ENCODE measurements around the gene CARS2.
A peak's percentile ranks its signal among the peaks of the same experiment; 100 is the strongest.
"Not testable (repeated sequence)": the region's sequence is repeated elsewhere in the genome, so short reads cannot be mapped to it uniquely, and the experiment has no call there.

Gene CARS2

GRCh38 chr13:110617321-110618072 lies 88.4 kb downstream of the CARS2 start:
- DNase-seq (ENCODE audit: low read depth) = no peak

- DNase-seq (ENCODE audit: low read depth) = no peak
These were observed 89.5 kb downstream of the CARS2 start for GRCh38 chr13:110616103-110617101.

DNA sequence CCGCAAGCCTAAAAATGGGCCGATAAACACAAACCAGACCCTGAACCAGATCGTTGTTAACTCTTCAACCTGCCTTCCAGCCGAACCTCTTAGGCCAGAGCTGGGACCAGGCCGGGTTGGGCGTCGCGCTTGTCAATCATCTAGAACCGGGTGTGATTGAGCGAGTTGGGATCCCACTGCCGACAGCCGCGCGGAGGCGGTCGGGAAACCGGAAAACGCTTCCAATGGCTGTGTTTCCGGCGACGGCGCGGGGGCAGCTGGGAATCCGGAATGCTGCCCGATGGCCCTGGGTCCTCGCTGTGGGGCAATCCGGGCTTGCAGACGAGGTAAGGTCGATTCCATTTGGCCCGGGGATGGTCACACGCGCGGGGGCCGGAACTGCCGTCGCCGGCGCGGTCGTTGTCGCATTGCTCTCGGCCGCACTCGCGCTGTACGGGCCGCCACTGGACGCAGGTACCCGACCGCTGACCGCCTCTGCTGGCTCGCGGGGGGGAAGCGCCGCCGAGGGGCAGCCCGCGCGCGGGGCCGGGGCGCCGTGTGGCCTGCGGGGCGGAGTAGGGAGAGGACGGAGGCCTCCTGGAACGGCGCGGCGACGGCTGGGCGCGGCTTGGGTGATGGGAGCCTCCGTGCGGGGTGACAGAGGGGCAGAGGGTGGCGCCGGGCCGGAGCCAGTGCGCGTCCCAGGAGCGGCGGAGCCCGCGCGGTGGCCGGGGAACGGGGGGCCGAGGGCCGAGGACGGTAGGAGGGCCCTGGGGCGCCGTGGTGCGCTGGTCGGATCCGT lies 90.4 kb downstream of the CARS2 start, which contains the start of gene NAXD:
Gene NAXD, plus strand, starts transcription at position 224 of the 781 bp plus-strand sequence. Its CDS starts 57 bp downstream, at position 281.
- peak; percentile 47 for DNase-seq (ENCODE audit: low read depth)

GRCh38 chr13:110615005-110615321 lies 91.0 kb downstream of the CARS2 start:
- DNase-seq (ENCODE audit: low read depth) = no peak

GRCh38 chr13:110610955-110611595 lies 94.8 kb downstream of the CARS2 start:
- DNase-seq (ENCODE audit: low read depth) = no peak

GRCh38 chr13:110607675-110608224 lies 98.2 kb downstream of the CARS2 start:
- DNase-seq (ENCODE audit: low read depth) = no peak

DNA sequence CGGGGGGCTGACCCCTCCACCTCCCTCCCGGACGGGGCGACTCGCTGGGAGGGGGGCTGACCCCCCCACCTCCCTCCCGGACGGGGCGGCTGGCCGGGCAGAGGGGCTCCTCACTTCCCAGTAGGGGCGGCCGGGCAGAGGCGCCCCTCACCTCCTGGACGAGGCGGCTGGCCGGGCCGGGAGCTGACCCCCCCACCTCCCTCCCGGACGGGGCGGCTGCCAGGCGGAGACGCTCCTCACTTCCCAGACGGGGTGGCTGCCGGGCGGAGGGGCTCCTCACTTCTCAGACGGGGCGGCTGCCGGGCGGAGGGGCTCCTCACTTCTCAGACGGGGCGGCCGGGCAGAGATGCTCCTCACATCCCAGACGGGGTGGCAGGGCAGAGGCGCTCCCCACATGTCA lies 99.6 kb downstream of the CARS2 start:
- not testable (repeated sequence) for DNase-seq (ENCODE audit: low read depth)

DNA sequence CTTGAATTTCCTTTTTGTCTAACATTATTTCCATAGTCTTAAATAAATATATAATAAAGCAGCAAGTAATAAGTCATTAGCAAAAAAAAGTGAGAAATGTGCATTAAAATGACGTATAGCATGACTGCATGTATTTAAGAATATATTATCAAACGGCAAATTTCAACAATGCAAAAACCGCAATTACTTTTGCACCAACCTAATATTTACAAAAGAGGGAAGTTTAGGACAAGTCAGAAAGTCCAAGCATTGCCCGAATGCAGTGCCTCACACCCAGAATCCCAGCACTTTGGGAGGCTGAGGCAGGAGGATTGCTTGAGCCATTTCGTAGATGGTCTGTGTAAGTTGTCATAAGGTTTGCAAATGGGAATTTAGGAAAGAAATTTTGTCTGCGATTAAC lies 100.8 kb downstream of the CARS2 start:
- DNase-seq (ENCODE audit: low read depth) = no peak

- no peak for DNase-seq (ENCODE audit: low read depth)
These were observed 104.9 kb downstream of the CARS2 start for GRCh38 chr13:110600980-110601379.

DNA sequence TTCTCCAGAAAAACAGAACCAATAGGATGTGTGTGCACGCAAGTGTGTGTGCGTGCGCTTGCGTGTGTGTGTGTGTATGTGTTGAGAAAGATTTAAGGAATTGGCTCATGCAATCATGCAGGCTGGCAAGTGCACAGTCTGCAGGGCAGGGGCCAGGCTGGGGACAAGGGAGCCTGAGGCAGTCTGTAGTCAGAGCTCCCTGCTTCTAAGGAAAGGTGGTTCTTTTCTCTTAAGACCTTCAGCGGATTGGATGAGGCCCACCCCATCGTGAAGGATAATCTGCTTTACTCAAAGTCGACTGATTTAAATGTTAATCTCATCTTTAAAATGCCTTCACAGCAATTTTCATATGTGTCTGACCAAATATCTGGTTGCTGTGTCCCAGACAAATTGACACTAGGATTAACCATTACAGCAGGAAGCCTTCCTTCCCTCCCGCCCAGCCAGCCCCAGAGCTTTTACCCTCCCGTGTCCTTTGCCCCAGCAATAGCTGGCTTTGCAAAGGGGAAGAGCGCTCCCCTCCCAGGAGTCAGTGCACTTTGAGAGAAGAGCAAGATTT lies 105.6 kb downstream of the CARS2 start:
- DNase-seq (ENCODE audit: low read depth) = no peak

DNA sequence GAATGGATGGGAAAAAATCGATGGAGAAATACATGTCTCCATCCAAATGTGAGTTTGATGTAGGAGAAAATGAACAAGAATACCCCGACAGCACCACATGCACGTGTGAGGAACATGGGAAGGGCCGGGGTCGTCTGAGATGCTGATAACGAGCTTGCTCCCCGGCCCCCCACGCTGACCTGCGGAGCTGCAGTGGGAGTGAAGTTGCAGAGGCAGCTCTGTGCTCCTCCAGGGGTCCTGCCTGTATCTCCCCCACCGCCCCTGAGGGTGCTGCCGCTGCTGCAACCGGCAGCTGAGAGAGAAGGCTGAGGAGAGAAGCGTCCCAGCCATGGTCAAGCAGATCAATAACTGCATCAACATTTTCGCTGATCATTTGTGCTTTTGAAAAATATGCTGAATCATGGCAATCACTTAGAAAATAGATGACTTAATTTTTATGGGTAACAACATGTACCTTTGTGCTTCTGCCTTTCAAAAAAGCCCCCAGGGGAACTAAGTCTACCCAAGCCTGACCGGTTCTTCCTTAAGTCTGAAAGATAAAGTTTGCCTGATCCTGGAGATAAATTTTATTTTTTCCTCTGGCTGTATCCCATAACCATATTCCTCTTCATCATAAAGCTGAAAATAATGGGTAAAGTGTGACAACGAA lies 108.8 kb downstream of the CARS2 start:
- DNase-seq (ENCODE audit: low read depth) = no peak

DNA sequence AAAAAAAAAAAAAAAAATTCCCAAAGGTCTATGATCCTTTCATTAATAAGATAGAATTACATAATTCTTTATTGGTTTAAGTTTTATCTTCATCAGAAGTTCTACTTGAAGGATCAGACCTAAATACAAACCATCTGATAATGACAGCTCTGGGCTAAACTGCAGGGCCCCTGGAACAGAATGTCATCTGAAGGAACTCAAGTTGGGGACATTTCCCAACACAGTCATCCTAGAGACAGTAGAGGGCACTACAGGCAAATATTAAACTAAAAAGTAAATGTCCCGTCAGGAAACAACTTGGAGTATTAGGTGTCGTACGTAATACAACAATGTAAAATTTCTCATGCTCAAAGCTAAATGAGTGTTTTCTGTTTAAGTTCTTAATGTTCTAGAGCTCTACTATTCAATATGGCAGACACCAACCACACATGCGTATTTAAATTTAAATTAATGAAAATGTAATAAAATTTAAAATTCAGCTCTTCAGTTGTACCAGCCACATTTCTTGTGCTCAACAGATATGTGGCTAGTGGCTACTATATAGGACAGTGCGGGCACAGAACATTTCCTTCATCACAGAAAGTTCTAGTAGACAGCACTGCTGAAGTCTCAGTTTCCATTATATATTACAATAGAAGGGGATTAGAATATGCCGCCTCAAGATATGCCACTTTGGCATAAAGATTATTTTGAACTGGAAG lies 112.3 kb downstream of the CARS2 start:
- no peak for DNase-seq (ENCODE audit: low read depth)

GRCh38 chr13:110592665-110593064 lies 113.3 kb downstream of the CARS2 start:
- no peak for DNase-seq (ENCODE audit: low read depth)
